Rectal smooth muscle tissue (tissue), 1 donor: ENCODE data around the gene TIAL1.
A peak's percentile ranks its signal among the peaks of the same experiment; 100 is the strongest.
"Not testable (repeated sequence)": the region's sequence is repeated elsewhere in the genome, so short reads cannot be mapped to it uniquely, and the experiment has no call there.

Experiments
- H3K27ac ChIP-seq: one replicate; pipeline ENCODE4 v1.7.0; 2013; ENCODE audit warnings: low read depth, low read length, inconsistent platforms
- H3K27me3 ChIP-seq: one replicate; pipeline ENCODE4 v1.7.0; 2013; ENCODE audit warnings: low read length; ENCODE audit not compliant: control insufficient read depth, insufficient read depth
- H3K36me3 ChIP-seq: one replicate; pipeline ENCODE4 v1.7.0; 2013; ENCODE audit warnings: low read length; ENCODE audit not compliant: control insufficient read depth, insufficient read depth
- H3K4me1 ChIP-seq: one replicate; pipeline ENCODE4 v1.7.0; 2013; ENCODE audit warnings: low read length; ENCODE audit not compliant: control insufficient read depth, insufficient read depth
- H3K4me3 ChIP-seq: one replicate; pipeline ENCODE4 v1.7.0; 2013; ENCODE audit warnings: low read length
- H3K9ac ChIP-seq: one replicate; pipeline ENCODE4 v1.7.0; 2013; ENCODE audit warnings: low read length

TIAL1 gene

DNA sequence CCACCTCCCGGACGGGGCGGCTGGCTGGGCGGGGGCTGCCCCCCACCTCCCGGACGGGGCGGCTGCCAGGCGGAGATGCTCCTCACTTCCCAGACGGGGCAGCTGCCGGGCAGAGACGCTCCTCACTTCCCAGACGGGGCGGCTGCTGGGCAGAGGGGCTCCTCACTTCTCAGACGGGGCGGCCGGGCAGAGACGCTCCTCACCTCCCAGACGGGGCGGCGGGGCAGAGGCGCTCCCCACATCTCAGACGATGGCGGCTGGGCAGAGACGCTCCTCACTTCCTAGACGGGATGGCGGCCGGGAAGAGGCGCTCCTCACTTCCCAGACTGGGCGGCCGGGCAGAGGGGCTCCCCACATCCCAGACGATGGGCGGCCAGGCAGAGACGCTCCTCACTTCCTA is 37.3 kb downstream of the TIAL1 start:
- H3K27me3 ChIP-seq, H3K4me1 ChIP-seq, H3K36me3 ChIP-seq, H3K4me3 ChIP-seq, H3K27ac ChIP-seq, H3K9ac ChIP-seq: not testable (repeated sequence)

DNA sequence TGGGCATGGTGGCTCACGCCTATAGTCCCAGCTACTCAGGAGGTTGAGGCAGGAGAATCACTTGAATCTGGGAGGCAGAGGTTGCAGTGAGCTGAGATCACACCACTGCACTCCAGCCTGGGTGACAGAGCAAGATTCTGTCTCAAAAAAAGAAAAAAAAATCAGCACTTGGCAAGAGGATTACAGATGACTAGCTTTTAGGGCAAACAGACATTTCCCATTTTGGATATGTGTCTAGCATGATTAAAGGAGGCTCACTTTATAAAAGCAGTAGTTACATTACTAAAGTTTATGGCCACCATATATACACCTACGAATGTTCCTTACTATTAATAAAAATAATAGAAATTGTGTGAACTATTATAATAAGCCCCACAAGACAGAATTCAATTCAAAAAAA is 40.7 kb downstream of the TIAL1 start:
- H3K27ac ChIP-seq, H3K4me3 ChIP-seq, H3K9ac ChIP-seq, H3K4me1 ChIP-seq, H3K27me3 ChIP-seq, H3K36me3 ChIP-seq: not testable (repeated sequence)

GRCh38 chr10:119555178-119555784 is 41.5 kb downstream of the TIAL1 start:
- Histone ChIP-seq H3K36me3 (no peaks in the 10 kb centered on the region), H3K4me3 (no peak overlapping the region), H3K9ac (no peak overlapping the region), H3K27ac (no peak overlapping the region), H3K4me1 (no peaks in the 10 kb centered on the region), H3K27me3 (no peaks in the 10 kb centered on the region)

- H3K27me3 ChIP-seq: no peaks in the 10 kb centered on the region
- H3K27ac ChIP-seq: no peak overlapping the region
- no peak overlapping the region for H3K4me3 ChIP-seq
- H3K4me1 ChIP-seq: no peaks in the 10 kb centered on the region
- no peak overlapping the region for H3K9ac ChIP-seq
- H3K36me3 ChIP-seq: no peaks in the 10 kb centered on the region
These were observed 45.9 kb downstream of the TIAL1 start for GRCh38 chr10:119550827-119551226.

DNA sequence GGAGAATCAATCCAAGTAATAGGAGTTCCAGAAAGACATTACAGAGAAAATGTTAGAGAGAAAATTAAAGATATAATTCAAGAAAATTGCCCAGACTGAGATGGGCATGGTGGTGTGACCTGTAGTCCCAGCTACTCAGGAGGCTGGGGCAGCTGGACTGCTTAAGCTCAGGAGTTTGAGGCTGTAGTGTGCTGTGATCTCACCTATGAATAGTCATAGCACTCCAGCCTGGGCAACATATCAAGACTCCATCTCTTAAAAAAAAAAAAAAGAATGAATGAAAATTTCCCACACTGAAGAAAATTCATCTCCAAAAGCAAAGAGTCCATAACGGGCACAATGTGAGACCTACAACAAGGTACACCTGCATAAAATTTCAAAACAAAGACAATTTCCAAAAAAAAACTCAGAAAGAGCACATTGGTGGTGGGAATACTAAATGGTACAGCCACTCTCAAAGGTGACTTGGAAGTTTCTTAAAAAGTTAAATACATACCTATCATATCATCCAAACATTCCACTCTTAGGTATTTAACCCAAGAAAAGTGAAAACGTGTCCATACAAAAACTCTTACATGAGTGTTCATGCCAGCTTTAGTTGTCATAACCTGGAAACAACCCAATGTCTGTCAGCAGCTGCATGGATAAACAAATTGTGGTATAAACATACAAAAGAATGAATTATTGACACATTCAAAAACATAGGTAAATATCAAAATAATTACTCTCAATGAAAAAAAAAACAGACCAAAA is 47.3 kb downstream of the TIAL1 start:
- no peaks in the 10 kb centered on the region for H3K36me3 ChIP-seq
- peaks cover 3% of the 10 kb centered on the region for H3K4me1 ChIP-seq
- H3K27ac ChIP-seq: no peak overlapping the region
- H3K4me3 ChIP-seq: no peak overlapping the region
- H3K27me3 ChIP-seq: no peaks in the 10 kb centered on the region
- no peak overlapping the region for H3K9ac ChIP-seq

- Histone ChIP-seq H3K4me1 (peaks cover 9% of the 10 kb centered on the region), H3K9ac (no peak overlapping the region), H3K36me3 (no peaks in the 10 kb centered on the region), H3K27me3 (no peaks in the 10 kb centered on the region), H3K27ac (peak overlapping the region; percentile 65), H3K4me3 (no peak overlapping the region)
These were observed 50.8 kb downstream of the TIAL1 start for GRCh38 chr10:119546009-119546408.

- peak overlapping the region; percentile 92 for H3K27ac ChIP-seq
- H3K36me3 ChIP-seq: no peaks in the 10 kb centered on the region
These were observed 51.5 kb downstream of the TIAL1 start for GRCh38 chr10:119545310-119545709.

DNA sequence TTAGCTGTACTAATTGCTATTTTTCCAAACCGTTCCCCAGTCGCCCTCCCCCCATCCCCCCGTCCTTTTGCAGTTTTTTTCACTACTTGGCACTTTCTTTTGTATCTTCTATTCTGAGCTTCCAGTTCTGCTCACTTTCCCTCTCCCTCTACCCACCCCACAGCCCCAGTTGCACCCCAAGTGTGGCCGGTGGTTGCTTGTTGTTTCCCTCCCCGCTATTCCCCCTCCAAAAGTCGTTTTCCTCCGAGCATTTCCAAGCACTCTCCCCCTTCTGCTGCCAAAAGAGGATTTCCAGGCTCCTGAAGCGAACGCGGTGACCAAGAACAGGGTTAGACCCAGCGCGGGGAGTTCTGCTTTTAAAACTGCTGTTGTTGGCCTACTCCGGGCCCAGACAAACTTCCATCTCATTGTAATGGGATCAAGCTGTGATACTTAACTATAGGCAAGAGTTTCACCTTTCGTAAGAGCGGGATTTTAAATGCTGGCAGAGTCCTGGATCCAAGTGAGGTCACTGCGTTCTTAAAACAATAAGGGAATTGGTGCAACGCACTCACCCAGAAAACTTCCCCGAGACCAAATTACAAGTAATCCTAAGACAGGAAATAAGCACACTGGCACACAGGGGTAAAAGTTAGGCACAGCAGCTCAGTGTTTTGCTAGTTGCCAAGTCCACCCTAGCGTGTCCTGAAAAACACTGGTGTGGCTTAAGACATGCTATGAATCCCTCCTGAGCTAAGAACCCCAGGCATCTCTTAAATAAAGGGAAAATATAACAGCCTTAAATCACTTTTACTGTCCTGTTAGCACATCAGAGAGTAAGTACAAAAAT is 52.7 kb downstream of the TIAL1 start:
- Histone ChIP-seq H3K9ac (no peak overlapping the region), H3K27ac (peak overlapping the region; percentile 92), H3K27me3 (no peaks in the 10 kb centered on the region), H3K4me3 (peak overlapping the region; percentile 66), H3K36me3 (no peaks in the 10 kb centered on the region), H3K4me1 (peaks cover 15% of the 10 kb centered on the region)

More at GRCh38 chr10:119545310-119545709, 51.5 kb downstream of the TIAL1 start:
- peaks cover 9% of the 10 kb centered on the region for H3K4me1 ChIP-seq
- no peaks in the 10 kb centered on the region for H3K27me3 ChIP-seq
- no peak overlapping the region for H3K9ac ChIP-seq
- H3K4me3 ChIP-seq: no peak overlapping the region

- H3K4me3 ChIP-seq: peak overlapping the region; percentile 66
- peaks cover 21% of the 10 kb centered on the region for H3K4me1 ChIP-seq
- H3K36me3 ChIP-seq: no peaks in the 10 kb centered on the region
- peak overlapping the region; percentile 92 for H3K27ac ChIP-seq
- H3K27me3 ChIP-seq: no peaks in the 10 kb centered on the region
- H3K9ac ChIP-seq: peak overlapping the region; percentile 14
These were observed 53.6 kb downstream of the TIAL1 start for GRCh38 chr10:119542988-119543813.

- peak within 1 kb of the TSS; percentile 14 for H3K9ac ChIP-seq
- peaks cover 26% of the 10 kb centered on the region for H3K4me1 ChIP-seq
- H3K36me3 ChIP-seq: no peaks in the 10 kb centered on the region
- peak within 1 kb of the TSS; percentile 66 for H3K4me3 ChIP-seq
- no peaks in the 10 kb centered on the region for H3K27me3 ChIP-seq
- peak within 1 kb of the TSS; percentile 92 for H3K27ac ChIP-seq
These were observed 54.3 kb downstream of the TIAL1 start, which contains the start of gene RGS10 for GRCh38 chr10:119542357-119542987. RGS10 (minus strand) TSS chr10:119542719; CDS start chr10:119542638, 81 bp downstream.

- peak overlapping the region; percentile 66 for H3K4me3 ChIP-seq
- peak overlapping the region; percentile 92 for H3K27ac ChIP-seq
- no peaks in the 10 kb centered on the region for H3K36me3 ChIP-seq
- H3K4me1 ChIP-seq: peaks cover 26% of the 10 kb centered on the region
- no peaks in the 10 kb centered on the region for H3K27me3 ChIP-seq
- no peak overlapping the region for H3K9ac ChIP-seq
These were observed 55.1 kb downstream of the TIAL1 start for GRCh38 chr10:119541459-119542356.
